ENCODE results near the gene CORO2A. TPM values are rescaled to one million over a fixed set of nuclear protein-coding genes. Genes with fewer than 3 reads are reported as not detected.

Gene CORO2A
- total RNA-seq, 1 experiment from 2014 or later, result 2.0 TPM

- DNase-seq (ENCODE audit: low read depth), result peak; percentile 89
- in situ Hi-C loops (cut with HindIII; ENCODE audit: low pct_unique_long_range_greater_than_20kb, low sequenced_read_pairs), result no loop called here
Observed at GRCh38 chr9:98222885-98223691, 30.7 kb upstream of the CORO2A start.

GRCh38 chr9:98220911-98221310 is 28.5 kb upstream of the CORO2A start:
- in situ Hi-C loops (cut with HindIII; ENCODE audit: low pct_unique_long_range_greater_than_20kb, low sequenced_read_pairs), result no loop called here
- no peak for DNase-seq (ENCODE audit: low read depth)

GRCh38 chr9:98219794-98220370 is 27.4 kb upstream of the CORO2A start:
- no peak for DNase-seq (ENCODE audit: low read depth)
- in situ Hi-C loops (cut with HindIII; ENCODE audit: low pct_unique_long_range_greater_than_20kb, low sequenced_read_pairs), result no loop called here

- DNase-seq (ENCODE audit: low read depth), result no peak
- in situ Hi-C loops (cut with HindIII; ENCODE audit: low pct_unique_long_range_greater_than_20kb, low sequenced_read_pairs), result no loop called here
Observed at GRCh38 chr9:98219364-98219716, 26.9 kb upstream of the CORO2A start.

- in situ Hi-C loops (cut with HindIII; ENCODE audit: low pct_unique_long_range_greater_than_20kb, low sequenced_read_pairs), result no loop called here
- no peak for DNase-seq (ENCODE audit: low read depth)
Observed at GRCh38 chr9:98218562-98219363, 26.3 kb upstream of the CORO2A start.

DNA sequence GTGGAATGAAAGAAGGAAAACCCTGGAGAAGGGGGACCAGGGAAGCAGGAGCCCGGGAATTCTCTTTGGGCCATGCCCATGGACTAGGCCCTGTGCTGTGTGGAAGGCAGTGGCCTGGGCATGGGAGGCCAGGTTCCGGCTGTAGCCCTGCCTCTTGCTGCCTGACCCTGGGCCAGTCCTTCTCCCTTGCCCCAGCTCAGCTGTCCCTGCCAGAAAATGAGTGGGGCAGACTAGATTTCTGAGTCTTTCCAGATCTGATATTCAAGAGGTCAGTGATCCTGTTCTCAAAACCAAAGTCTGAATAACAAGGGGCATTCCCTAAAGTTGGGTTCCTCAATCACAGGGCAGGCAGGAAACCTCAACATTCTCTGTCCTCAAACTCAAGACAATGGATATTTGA is 24.8 kb upstream of the CORO2A start:
- in situ Hi-C loops (cut with HindIII; ENCODE audit: low pct_unique_long_range_greater_than_20kb, low sequenced_read_pairs), result no loop called here

GRCh38 chr9:98216391-98216790 is 24.0 kb upstream of the CORO2A start:
- DNase-seq (ENCODE audit: low read depth), result no peak
- in situ Hi-C loops (cut with HindIII; ENCODE audit: low pct_unique_long_range_greater_than_20kb, low sequenced_read_pairs), result no loop called here

More for the DNA sequence above, 24.8 kb upstream of the CORO2A start:
- DNase-seq (ENCODE audit: low read depth), result no peak

DNA sequence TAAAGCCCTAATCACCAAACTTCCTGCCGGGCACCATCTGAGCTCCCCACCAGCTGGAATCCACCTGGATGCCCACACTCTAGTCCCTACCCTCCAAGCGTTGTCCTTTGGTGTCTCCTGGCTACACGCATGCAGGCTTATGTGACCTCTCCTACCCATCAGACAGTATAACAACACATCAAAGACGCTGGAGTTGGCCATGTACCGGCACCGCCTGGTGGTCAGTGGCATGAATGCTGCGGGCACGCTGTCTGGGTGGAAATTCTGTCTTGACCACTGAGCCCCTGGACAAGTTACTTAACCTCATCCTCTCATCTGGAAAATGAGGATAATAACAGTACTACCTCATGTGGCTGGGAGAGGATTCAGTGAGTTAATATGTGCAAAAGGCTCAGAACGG is 23.4 kb upstream of the CORO2A start:
- in situ Hi-C loops (cut with HindIII; ENCODE audit: low pct_unique_long_range_greater_than_20kb, low sequenced_read_pairs), result no loop called here
- DNase-seq (ENCODE audit: low read depth), result peak; percentile 33

DNA sequence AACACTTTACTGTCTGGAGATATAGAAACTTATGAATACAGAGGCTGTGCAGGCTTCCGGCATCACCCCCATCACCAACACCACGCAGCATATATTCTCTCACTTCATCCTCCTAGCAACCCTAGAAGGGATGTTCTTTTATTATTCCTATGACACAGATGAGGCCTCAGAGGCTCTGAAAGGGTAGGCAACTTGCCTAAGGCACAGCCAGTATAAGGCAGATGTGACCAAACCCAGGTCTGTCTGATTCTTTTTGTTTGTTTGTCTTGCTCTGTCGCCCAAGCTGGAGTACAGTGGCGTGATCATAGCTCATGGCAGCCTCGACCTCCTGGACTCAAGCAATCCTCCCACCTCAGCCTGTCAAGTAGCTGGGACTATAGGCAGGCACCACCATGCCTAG is 22.8 kb upstream of the CORO2A start:
- peak; percentile 64 for DNase-seq (ENCODE audit: low read depth)

DNA sequence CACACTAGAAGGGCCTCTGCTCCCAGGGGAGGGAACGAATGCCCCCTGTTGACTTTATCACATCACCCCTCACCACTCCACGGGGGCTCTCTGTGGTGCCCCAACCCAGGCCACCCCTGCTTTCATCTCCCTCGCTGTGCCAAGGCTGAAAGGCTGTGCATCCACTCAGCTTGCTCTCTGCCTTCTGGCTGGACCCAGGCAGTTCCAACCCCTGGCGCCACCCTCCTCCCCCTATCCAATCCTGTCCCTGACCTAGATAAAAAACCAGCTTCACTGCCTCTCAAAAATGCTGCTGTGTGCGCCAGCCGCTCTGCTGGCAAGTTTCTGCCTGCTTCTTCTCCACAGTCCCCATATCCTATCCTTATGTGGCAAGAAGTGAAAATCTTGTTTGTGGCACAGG is 22.4 kb upstream of the CORO2A start:
- no peak for DNase-seq (ENCODE audit: low read depth)
- in situ Hi-C loops (cut with HindIII; ENCODE audit: low pct_unique_long_range_greater_than_20kb, low sequenced_read_pairs), result no loop called here

More for the DNA sequence above, 22.8 kb upstream of the CORO2A start:
- in situ Hi-C loops (cut with HindIII; ENCODE audit: low pct_unique_long_range_greater_than_20kb, low sequenced_read_pairs), result no loop called here

DNA sequence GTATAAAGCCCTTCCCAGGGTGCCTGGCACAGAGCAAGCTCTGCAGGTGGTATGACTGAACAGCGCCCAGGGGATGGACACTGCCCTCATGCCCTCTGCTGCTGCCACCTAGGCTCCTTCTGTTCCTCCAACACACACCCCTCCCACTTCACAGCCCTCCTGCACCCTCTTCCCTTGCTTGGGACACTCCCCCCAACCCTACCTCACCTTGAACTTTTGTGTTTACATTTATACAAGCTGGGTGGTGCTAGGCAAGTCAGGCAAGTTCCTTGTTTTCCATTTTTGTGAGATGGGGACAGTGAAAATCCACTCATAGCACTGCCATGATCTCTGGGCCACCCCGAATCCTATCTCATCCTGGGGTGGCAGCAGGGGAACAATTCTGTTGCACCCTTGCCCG is 18.8 kb upstream of the CORO2A start:
- in situ Hi-C loops (cut with HindIII; ENCODE audit: low pct_unique_long_range_greater_than_20kb, low sequenced_read_pairs), result no loop called here
- DNase-seq (ENCODE audit: low read depth), result no peak

- in situ Hi-C loops (cut with HindIII; ENCODE audit: low pct_unique_long_range_greater_than_20kb, low sequenced_read_pairs), result no loop called here
- DNase-seq (ENCODE audit: low read depth), result no peak
Observed at GRCh38 chr9:98210435-98210834, 18.0 kb upstream of the CORO2A start.

GRCh38 chr9:98209530-98209929 is 17.1 kb upstream of the CORO2A start:
- in situ Hi-C loops (cut with HindIII; ENCODE audit: low pct_unique_long_range_greater_than_20kb, low sequenced_read_pairs), result no loop called here

GRCh38 chr9:98208635-98209034 is 16.2 kb upstream of the CORO2A start:
- in situ Hi-C loops (cut with HindIII; ENCODE audit: low pct_unique_long_range_greater_than_20kb, low sequenced_read_pairs), result no loop called here
- DNase-seq (ENCODE audit: low read depth), result no peak

More at GRCh38 chr9:98209530-98209929, 17.1 kb upstream of the CORO2A start:
- DNase-seq (ENCODE audit: low read depth), result no peak

DNA sequence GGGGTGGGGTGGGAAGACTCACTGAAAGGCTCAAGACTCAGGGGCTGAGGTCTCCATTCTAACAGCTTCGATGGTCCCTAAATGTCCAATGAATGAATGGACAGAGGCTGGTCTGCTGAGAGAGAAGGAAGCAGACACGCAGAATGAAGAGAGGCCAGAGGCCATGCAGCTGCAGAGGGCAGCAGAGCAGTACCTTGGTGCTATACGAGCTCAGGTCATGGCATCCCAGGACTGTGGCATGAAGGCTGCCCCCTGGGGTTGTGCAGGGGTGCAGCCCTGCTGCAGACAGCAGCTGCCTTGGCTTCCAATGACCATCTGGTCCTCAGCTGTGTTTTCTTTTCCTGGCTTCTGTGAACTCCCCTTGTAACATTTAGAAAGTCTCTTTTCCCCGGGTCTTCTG is 15.2 kb upstream of the CORO2A start:
- in situ Hi-C loops (cut with HindIII; ENCODE audit: low pct_unique_long_range_greater_than_20kb, low sequenced_read_pairs), result no loop called here
- no peak for DNase-seq (ENCODE audit: low read depth)

DNA sequence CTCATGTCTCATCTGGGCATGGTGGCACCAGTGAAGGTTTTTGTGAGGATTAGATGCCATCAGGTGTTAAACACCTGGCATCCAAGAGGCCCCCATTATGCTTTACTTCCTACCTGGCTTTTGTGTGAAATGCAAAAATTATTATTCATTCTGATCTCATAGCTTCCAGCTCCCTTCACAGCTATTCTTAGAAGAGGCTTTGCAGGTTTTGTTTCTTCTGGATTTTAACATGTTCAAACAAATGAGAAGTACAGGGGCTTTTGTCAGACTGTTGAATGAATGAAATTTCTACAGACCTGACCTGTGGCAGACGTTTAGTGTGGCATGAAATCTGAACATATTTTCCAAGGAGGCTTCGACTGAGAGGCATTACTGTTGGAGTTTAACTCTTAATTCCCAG is 14.3 kb upstream of the CORO2A start:
- DNase-seq (ENCODE audit: low read depth), result no peak
- in situ Hi-C loops (cut with HindIII; ENCODE audit: low pct_unique_long_range_greater_than_20kb, low sequenced_read_pairs), result no loop called here

DNA sequence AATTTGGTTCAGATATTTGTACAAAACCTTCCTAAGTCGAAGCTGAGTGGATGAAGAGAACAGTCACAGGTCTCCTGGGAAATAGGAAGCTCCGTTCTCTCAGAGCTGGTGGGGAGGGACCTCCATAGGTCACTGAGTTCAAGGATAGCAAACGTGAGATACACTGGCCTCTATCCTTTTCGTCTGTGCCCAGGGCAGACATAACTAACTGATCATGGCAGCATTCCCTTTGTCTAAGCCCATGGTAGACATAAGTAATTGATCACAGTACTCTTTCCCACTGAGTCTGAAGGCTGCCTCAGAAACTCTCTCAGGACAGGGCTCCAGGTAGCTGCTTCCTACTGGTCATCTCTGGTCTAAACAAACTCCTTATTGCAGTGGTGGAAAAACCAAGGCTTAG is 12.3 kb upstream of the CORO2A start:
- in situ Hi-C loops (cut with HindIII; ENCODE audit: low pct_unique_long_range_greater_than_20kb, low sequenced_read_pairs), result no loop called here

DNA sequence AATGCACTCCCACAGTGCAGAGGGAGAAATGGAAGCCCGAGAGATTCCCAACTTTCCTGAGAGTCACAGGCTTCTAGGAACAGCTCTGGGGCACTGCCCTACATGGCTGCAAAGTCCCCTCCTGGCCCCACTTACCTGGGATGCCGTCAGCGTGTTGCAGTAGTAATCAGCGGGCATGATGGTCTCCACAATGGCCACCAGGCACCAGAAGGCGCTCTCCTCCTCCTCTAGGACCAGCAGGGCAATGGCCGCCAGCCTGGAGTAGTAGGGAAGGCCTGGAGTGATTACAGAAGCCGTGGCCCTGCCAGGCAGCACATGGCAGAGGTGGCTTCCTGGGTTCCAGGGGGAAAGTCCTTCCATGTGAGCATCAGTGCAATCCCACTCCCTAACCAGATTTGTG is 10.7 kb upstream of the CORO2A start:
- in situ Hi-C loops (cut with HindIII; ENCODE audit: low pct_unique_long_range_greater_than_20kb, low sequenced_read_pairs), result no loop called here
- no peak for DNase-seq (ENCODE audit: low read depth)

More for the DNA sequence above, 12.3 kb upstream of the CORO2A start:
- DNase-seq (ENCODE audit: low read depth), result no peak

DNA sequence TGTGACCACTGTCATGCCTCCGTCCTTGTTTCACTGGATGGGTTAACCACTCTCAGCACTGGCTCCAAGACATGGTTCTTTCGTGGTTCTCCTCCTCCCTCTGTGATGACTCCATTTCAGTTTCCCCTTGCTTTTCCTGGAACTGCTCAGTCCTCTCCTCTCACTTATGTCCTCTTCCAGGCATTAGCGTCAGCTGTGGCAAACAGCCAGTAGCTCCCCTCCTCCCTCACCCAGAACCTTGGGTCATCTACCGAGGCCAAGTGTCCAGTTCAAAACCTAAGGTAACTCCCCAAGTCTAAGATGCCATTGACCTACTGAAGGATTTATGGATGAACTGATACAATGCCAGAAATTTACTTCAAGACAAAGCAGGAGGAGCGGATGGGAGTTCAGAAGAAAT is 9.8 kb upstream of the CORO2A start:
- in situ Hi-C loops (cut with HindIII; ENCODE audit: low pct_unique_long_range_greater_than_20kb, low sequenced_read_pairs), result no loop called here
- no peak for DNase-seq (ENCODE audit: low read depth)
